Vagina (tissue), 2 donors: ENCODE measurements around the gene STT3B.

Experiments used
- CTCF ChIP-seq, 3 experiments: fragments of 450-650 bp in 2 of 3; fragments of 200-600 bp in 1 of 3; sonication (generic) in 1 of 3; IDR thresholded peaks; one replicate each; pipeline ENCODE4 v1.5.1; 2017 to 2019; ENCODE audit warnings: antibody characterized with exemption in 3 of 3, mild to moderate bottlenecking in 2 of 3, moderate library complexity in 2 of 3
- POLR2A ChIP-seq, 2 donors: fragments of 450-650 bp; IDR thresholded peaks; one replicate each; pipeline ENCODE4 v1.6.1; 2017; ENCODE audit warnings: antibody characterized with exemption in 2 of 2, mild to moderate bottlenecking in 2 of 2, moderate library complexity in 2 of 2

DNA sequence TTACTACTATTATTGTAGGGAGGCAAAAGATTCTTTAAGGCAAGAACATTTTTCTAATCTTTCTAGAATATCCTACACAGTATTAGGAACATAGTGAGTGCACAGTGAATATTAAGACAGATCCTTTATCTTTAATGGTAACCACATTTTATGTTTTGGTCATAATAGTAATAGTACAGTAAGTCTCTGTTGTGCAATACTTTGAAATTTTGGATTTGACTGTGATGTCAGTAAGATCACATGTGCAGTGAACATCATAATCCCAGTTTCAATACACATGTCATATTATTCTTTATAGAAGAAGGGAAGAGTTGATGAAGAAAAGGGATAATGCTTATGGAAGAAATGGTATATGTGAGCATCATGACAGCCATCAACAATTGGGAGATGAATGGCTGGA lies 10.7 kb downstream of the STT3B start:
- TF ChIP-seq POLR2A (IDR thresholded peaks at IDR 0.05), result no peak
- TF ChIP-seq CTCF (IDR thresholded peaks at IDR 0.05), result no peak
